ENCODE measurements around the gene TEX2.

TEX2 gene, protein sequence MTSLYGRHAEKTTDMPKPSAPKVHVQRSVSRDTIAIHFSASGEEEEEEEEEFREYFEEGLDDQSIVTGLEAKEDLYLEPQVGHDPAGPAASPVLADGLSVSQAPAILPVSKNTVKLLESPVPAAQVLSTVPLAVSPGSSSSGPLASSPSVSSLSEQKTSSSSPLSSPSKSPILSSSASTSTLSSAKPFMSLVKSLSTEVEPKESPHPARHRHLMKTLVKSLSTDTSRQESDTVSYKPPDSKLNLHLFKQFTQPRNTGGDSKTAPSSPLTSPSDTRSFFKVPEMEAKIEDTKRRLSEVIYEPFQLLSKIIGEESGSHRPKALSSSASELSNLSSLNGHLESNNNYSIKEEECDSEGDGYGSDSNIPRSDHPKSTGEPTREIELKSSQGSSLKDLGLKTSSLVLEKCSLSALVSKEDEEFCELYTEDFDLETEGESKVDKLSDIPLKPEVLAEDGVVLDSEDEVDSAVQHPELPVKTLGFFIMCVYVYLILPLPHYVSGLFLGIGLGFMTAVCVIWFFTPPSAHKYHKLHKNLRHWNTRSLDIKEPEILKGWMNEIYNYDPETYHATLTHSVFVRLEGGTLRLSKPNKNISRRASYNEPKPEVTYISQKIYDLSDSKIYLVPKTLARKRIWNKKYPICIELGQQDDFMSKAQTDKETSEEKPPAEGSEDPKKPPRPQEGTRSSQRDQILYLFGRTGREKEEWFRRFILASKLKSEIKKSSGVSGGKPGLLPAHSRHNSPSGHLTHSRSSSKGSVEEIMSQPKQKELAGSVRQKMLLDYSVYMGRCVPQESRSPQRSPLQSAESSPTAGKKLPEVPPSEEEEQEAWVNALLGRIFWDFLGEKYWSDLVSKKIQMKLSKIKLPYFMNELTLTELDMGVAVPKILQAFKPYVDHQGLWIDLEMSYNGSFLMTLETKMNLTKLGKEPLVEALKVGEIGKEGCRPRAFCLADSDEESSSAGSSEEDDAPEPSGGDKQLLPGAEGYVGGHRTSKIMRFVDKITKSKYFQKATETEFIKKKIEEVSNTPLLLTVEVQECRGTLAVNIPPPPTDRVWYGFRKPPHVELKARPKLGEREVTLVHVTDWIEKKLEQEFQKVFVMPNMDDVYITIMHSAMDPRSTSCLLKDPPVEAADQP

DNA sequence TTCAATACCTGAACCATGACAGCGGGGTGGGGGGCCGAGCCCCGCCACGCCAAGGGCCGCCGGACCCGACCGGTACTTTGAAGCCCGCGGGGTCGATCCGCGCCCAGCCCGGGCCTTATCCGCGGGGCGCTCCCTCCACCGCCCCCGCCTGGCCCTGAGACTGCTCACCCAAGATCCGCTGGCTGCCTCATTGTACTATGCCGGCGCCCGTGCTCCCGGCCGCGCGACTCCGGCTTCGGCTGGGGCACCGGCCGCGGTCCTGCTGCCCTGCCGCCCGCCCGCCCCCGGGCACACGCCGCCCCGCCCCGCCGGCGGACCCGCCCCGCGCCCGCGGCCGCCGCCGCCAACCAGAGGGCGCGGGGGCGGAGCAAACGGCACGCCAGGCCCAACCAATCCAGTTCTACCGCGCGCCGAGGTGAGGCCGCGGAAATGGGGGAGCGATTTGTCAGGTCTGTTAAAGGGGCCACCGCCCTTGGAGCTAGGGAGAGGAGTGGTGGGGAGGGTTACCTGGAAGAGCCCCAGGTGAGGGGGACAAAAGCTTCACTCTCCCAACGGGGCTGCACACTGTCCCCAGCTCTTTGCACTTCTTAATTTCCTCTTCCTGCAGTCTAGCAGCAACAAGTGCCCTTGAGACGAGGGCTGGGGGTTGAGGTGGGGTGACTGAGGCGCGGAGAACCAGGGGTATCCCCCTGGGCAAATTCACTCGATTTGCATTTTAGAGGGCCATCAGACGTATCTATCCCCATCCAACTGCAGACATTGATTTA, at the start of gene TEX2:
TEX2 (minus strand) TSS at position 261 of the 767 bp plus-strand sequence. CDS start 49,043 bp downstream, outside the sequence.
- peak; percentile 95 for DNase-seq

DNA sequence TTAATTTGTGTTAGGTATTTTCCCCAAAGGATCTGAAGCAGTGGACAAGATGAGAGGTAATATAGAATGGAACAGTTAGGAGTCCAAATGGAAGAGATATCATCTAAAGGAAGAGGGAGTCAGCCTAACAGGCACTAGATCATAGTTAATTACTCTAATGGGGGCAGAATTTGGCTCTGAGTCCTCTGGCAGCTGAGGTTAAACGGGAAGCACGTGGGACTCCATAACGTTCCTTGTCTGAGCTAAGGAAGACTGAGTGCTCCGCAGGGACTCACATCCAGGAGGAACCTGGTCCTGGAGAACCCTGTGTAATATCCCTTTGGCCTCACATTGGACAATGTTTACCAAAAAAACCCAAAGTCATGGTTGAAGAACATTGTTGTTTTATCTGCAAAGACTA, 46.6 kb upstream of the TEX2 start:
- no peak for DNase-seq

DNA sequence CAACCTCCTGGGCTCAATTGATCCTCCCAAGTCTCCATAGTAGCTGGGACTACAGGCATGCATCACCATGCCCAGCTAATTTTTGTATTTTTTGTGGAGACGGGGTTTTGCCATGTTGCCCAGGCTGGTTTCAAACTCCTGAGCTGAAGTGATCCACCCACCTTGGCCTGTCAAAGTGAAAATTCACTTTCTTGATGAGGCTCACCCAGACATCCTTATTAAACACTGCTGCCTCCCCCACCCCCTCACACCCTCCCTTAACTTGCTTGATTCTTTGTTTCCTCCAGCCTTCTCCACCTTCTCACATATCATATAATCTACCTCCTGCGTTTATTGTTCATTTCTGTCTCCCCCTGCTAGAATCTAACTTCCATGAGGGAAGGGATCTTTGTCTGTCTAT, 46.0 kb upstream of the TEX2 start:
- no peak for DNase-seq

DNA sequence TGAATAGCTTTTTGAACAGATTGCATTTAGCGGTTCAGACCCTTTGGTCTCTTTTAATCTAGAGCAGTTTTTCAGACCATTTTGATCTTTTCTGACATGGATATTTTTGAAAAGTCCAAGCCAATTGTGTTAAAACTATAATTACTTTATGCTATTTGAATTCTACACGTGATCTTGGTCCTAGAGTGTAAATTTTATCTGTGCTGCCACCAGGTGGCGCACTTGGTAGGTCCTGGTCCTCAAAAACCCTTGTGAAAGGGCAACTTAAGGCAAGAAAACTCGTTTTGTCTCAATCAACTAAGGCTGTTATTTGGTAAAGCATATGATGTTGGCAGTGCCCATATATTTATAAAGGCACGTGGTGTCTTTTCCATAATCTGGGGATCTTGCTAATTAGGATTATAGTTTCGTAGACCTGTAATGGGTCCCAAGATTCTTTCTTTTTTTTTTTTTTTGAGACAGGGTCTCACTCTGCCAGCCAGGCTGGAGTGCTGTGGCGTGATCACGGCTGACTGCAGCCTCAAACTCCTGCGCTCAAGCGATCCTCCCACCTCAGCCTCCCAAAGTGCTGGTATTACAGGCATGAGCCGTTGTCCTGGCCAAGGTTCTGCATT, 43.9 kb upstream of the TEX2 start:
- peak; percentile 57 for DNase-seq

DNA sequence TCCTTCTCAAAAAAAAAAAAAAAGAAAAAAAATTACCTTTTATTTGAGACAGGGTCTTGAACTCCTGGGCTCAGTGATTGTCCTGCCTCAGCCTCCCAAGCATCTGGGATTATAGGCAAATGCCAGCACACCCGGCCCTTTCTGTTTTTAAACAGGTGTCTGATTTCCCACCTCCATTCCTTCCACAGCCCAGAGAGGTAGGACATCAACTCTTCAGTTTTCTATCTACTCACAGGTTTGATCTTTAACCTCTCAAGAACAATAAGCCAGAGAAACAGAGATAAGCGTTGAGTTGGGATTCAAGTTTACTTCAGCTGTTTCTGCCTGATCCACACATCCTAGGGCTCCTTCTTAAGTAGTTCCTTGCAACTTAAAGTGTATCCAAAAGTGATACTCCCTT, 41.5 kb upstream of the TEX2 start:
- no peak for DNase-seq

DNA sequence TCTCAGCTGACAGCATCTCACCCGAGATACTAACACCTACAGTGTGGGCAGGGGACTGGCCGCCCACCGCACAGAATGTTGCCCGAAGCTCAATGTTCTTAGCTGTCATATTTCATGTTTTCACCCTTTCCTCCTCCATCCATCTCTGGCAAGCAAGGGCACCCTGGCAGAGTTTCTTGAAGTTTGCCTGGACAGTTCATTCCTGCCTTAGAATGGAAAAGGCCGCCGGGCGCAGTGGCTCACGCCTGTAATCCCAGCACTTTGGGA, 37.6 kb upstream of the TEX2 start:
- DNase-seq: no peak

DNA sequence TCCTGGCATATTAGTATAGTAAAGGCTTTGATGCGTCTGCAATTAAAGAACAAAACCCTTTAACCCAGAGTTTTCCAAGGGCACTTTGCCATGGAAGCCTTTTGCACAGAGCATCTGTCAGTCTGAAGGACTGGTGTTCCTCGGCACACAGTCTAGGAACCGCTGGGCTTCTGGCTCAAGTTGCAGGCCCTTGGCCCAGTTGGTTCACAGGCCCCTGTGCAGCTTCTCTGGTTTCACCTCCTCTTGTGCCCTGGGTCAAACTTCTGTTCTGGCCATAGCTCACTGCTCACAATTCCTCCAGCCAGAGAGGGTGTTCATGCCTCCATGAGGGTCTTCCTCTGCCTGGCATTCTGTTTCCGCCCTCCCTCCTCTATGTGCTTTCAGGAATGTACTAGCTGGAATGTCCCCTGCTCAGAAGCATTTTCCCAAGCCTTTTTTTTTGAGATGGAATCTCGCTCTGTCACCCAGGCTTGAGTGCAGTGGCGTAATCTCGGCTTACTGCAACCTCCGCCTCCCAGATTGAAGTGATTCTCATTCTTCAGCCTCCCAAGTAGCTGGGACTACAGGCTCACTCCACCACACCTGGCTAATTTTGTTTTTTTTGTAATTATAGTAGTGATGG, 34.5 kb upstream of the TEX2 start:
- no peak for DNase-seq

DNA sequence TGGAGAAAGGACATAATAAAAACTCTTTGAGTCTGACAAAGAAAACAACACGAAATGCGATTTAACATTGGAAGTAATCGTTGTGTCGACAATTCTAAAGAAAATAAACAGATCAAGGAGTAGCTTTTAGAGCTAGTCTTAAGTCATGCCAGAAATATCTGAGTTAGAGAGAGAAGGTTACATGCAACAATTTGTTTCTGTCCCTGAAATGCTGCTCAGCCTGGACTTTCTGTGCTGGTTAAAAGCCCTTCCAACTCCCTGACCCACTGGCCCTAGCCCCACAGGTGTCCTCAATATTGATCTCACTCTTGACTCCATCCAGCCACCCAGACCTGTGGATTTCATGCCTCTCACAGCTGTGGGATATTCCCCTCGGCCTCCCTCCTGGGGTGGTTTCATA, 33.2 kb upstream of the TEX2 start:
- DNase-seq: no peak

DNA sequence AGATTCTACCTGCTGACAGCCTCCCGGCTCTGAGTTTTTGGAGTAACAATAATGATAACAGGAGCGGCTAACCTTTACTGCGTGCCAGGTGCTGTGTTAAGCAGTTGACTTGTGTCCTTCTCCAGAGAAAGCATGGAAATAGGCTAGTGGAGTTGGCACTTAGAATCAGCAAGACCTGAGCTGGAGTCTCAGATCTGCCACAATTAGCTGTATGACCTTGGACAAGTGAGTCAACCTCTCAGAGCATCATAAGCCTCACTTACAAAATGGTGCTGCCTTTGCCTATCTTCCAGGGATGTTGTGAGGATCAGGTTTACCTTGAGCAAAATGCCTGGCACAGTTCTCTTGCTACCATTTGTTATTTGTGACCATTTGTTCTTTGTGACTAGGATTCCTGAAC, 32.1 kb upstream of the TEX2 start:
- DNase-seq: no peak

DNA sequence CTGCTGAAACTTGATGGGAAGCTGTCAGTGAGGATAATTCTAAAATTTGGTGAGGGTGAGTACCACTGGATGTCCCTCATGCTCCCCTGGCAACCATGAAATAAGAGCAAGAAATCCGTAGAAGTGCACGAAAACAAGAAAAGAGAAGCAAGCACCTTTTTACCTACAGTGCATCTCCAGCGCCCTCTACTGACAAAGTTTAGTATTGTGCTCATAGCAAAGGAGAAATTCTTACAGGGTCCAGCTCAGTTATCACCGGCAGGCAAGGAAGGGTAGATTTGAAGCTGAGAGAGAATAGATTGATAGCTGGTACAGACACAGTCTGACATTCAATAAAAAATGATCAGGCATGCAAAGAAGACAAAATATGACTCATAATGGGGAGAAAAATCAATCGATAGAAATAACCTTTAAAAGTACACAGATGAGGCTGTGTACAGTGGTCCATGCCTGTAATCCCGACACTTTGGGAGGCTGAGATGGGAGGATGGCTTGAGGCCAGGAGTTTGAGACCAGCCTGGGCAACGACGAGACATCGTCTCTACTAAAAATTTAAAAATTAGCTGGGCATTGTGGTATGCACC, 28.3 kb upstream of the TEX2 start:
- DNase-seq: no peak

DNA sequence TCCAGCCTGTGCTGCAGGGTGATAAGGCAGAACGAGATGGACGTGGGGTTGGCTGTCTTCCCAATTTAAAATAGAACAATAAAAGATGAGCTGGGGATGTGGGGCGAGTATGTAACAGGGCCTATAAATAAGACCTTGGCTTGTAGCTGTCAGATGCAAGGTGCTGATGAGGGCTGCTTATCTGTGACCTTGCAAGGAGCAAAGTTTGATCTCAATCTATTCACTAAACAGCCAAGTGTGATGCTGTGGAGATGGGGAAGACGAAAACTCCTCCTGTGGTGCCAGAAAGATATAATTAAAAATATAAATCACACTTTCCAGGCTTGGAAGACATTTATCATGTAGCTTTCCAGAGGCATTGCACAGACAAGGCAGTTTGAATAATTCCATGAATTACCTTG, 26.7 kb upstream of the TEX2 start:
- DNase-seq: no peak

DNA sequence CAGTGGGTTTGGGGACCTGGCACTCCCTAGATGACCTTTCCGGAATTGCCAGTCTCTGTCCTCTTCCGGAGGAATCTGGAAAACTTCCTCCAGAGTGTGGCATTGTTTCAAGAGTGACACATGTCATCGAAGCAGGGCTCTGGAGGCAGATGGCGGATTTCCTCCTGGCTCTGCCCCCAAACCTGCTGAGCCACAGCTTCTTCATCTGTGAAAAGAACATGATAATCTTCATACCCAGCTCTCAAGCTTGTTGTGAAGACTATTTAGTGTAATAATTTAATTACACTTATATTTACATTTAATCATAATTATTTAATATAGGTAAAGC, 19.7 kb upstream of the TEX2 start:
- DNase-seq: no peak

DNA sequence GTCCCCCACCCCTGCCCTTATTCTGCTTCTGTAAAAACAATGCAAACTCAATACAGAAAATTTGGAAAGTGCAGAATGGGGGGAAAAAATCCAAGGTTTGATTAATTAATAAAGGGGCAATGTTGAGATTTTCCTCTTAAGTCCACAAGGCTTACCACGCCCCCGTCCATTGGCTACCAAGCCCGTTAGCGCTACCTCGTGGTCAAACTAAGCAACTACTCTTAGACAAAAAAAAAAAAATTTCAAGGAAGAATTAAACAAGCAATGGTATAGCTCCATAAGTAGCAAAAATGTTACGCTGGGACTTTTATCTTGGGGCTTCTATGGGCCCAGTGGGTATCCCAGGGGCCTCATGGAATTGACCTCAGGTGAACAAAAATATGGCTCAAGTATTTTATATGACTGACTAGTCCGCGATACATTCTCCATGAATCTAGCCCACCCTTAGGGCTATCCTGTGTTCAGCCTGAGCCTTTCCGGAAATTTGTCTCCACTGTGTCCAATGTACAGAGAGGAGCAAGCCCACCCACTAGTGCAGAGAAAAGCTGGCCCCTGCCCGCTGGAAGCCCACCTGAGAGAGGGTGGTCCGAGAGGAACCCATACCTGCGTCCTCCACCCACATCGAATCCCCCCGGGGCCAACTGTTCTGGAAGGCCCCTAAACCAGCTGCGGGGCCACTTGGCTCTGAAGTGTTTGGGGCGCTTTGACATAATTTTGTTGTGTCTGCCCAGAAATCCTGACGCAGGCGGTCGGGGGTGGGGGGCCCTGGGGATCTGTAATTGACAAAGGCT, 19.1 kb upstream of the TEX2 start:
- DNase-seq: peak; percentile 74

DNA sequence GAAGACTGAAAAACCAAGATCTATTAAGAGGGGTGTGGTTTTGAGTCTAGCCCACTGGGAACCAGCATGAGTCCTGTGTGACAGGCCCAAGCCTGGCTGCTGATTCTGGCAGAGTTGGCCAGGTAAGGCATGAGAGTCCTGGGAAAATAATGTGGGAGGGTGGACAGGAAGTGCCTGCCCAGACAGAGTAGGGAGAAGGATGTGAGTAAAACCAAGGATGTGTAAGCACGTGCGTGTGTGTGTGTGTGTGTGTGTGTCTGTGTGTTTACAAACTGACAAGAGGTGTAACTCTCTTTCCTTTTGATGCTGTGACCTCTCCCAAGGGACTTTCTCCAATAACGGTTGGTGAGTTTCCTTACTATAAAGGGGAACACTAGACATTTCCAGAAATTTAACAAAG, 15.6 kb upstream of the TEX2 start:
- no peak for DNase-seq

DNA sequence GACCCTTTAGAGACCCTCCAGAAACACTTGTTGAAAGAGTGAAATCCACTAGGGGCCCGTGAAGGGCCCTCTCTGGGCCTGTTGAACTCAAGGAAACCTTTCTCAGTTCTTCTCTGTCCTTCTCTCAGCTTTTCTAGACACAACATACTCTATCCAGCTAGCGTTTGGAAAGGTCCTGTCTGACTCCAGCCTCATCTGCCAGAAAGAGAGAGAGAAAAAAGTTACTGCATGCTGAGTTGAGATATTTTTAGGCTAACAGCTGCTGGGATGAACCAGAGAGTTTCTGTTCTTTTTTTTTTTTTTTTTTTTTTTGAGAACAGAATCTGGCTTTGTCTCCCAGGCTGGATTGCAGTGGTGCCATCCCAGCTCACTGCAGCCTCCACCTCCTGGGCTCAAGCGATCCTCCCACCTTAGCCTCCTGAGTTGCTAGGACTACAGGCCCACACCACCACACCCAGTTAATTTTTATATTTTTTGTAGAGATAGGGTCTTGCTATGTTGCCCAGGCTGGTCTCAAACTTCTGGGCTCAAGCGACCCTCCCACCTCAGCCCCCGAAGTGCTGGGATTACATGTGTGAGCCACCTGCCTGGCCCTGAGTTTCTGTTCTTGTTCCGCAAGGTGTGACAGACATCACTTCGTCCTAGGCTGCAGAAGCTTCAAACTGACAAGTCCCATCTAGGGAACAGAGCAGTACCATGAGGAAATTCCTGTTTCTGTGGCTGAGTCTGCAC, 14.9 kb upstream of the TEX2 start:
- DNase-seq: no peak

DNA sequence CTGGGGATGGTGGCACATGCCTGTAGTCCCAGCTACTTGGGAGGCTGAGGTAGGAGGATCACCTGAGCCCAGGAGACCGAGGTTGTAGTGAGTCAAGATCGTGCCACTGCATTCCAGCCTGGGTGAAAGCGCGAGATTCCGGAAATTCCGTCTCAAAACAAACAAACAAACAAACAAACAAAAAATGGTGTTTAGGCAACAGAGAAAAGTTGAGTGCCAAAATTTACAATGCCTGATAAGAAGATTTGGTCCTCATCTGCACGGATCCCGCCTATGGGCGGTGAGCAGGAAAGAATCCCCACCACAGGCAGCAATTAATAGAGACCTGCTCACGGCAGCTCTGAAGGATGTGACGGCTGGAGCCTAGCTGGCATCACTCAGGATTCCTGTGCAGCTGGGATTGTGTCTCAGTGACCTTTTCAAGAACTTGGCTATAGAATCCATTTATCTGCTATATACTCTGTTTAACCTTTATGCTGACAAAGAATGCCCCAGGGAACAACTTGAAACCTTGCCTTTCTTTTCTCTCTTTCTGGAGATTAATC, 14.0 kb upstream of the TEX2 start:
- DNase-seq: no peak

DNA sequence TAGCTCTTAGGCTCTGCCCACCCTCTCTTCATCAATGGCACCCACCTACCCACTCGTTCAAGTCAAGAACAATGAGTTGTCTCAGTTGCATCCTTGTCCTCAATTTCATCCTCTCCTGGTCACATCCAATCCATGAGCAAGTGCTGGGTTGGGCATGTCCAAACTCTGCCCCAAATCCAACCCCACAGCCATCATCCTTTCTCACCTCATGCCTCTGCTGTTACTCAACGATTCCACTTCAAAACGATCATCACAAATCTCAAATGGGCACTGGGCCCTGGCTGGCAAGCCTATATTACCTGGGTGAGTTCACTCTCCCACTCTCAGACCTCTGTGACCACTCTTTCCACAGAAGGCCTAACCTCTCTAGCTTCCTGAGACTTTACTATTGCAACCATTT, 12.0 kb upstream of the TEX2 start:
- DNase-seq: no peak

DNA sequence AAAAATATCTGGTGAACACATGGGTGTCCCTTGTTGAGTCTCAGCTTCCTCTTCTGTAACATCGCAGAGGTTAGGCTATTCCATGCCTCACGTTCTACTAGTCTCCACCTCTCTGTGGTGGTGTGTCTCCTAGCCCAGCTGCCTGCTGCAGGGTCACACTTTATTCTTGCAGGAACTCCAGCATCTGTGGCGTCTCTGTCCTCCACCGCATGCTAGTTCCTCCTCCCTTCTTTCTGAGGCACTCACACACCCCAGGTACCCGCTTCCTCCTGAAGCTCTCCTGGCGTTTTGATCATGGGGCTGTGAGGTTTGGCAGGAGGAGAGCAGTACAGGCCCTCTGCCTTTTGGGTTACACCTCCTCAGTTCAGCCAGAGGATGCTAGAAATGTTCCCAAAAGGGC, 9.9 kb upstream of the TEX2 start:
- DNase-seq: no peak

DNA sequence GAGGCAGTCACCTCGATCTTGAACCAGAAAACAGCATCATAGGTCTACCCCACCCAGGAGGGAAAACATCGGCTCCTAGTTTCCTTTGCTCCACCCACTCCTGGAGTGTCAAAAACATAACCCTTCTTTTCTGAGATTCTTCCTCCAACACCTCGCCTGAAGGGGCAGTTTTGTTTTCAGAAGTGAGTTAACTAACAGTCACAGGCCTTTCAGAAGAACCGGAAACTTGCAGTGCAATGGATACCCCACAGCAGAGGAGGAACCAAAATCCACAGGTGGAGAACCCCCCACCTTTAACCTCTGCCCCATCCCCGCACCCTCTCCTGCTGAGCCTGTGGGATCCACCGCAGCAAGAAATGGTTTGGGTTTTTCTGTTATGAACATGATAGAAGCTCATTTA, 7.8 kb upstream of the TEX2 start:
- DNase-seq: no peak

All from NCI-H146 (cell line).